ENCODE measurements around the gene ZNF555. TPM values are rescaled to one million over a fixed set of nuclear protein-coding genes. Genes with fewer than 3 reads are reported as not detected.

ZNF555 gene
- total and polyA plus RNA-seq, 2 of the 13 experiments (the other 11 are each of a cell fraction or from before 2014, with no cell fraction given), result 5.0 to 8.0 TPM

DNA sequence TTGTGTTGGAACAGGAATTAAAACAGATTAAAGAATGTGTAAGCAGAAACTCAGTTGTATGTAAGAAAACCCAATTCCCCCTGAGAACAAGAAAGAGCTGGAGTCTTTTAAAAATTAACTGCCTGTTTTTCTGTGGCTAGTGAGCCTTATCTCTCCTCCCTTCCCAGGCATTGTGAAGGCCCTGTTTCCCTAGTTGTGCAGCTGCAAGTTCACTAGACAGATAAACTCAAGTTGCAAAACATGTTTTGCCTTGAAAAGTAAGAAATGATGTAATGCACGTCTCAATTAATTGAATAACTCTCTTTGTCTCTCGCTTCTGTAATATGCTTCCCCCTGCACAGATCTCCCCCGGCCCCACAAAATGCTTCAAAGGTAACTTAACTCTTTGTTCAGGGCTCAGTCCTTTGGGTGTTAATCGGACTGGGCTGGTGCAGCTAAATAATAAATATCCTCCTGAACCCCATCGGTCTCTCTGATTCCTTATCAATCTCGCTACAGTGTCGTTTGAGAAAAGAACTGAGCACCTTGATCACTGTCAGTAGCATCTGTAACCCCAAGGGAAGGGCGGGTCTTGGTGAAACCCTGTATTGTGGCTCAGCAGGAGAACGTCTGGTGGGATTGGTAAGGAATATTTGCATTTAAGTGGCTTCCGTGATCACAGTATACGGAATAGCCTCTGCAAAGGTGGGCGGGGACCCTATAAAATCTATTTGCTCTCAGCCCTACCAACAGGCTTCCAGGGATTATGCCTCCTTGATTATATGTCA lies 24.2 kb downstream of the ZNF555 start (continued):
- TF ChIP-seq ZNF766 (CRISPR knock-in tag; IDR thresholded peaks at IDR 0.05; ENCODE audit: borderline replicate concordance) (no peak), PHF21A (CRISPR knock-in tag; IDR thresholded peaks at IDR 0.05) (0 out of 2 replicates have a peak, but pooled peaks have one; percentile 33), ZNF652 (CRISPR knock-in tag; IDR thresholded peaks at IDR 0.05; ENCODE audit: borderline replicate concordance, low read depth) (0 out of 2 replicates have a peak, but pooled peaks have one; percentile 39), ZNF781 (CRISPR knock-in tag; IDR thresholded peaks at IDR 0.05; ENCODE audit: borderline replicate concordance, not compliant biosample characterization) (peak; percentile 11), NCOA2 (CRISPR knock-in tag; IDR thresholded peaks at IDR 0.05) (peak; percentile 34; the same call in 1 of the 2 replicates), BCL6 (CRISPR knock-in tag; IDR thresholded peaks at IDR 0.05) (peak; percentile 63), SOX13 (IDR thresholded peaks at IDR 0.05) (no peak), SOX13 (CRISPR knock-in tag; conservative IDR thresholded peaks at IDR 0.05 in 1 of 2, IDR thresholded peaks at IDR 0.05 in 1 of 2) (peak in 1 of 2 experiments; percentile 46; a peak in 1 of 4 replicates), FOXP1 (IDR thresholded peaks at IDR 0.05) (no peak), FOXP1 (CRISPR knock-in tag; IDR thresholded peaks at IDR 0.05) (0 out of 2 replicates have a peak, but pooled peaks have one; percentile 24), SOX6 (IDR thresholded peaks at IDR 0.05) (no peak), SOX6 (CRISPR knock-in tag; IDR thresholded peaks at IDR 0.05) (0 out of 2 replicates have a peak, but pooled peaks have one; percentile 47), ZBTB33 (CRISPR knock-in tag; IDR thresholded peaks at IDR 0.05) (no peak), RARA (CRISPR knock-in tag; IDR thresholded peaks at IDR 0.05) (0 out of 2 replicates have a peak, but pooled peaks have one; percentile 7), ZXDC (CRISPR knock-in tag; IDR thresholded peaks at IDR 0.05) (no peak), NR2F6 (IDR thresholded peaks at IDR 0.05) (no peak), NR2F6 (CRISPR knock-in tag; IDR thresholded peaks at IDR 0.05) (0 out of 2 replicates have a peak, but pooled peaks have one; percentile 19), CEBPB (IDR thresholded peaks at IDR 0.05; ENCODE audit: borderline replicate concordance, low read depth, low read length) (0 out of 2 replicates have a peak, but pooled peaks have one; percentile 15), RXRB (CRISPR knock-in tag; IDR thresholded peaks at IDR 0.05; ENCODE audit: borderline replicate concordance) (0 out of 2 replicates have a peak, but pooled peaks have one; percentile 16), ZNF850 (CRISPR knock-in tag; conservative IDR thresholded peaks at IDR 0.05) (no peak), SMARCE1 (IDR thresholded peaks at IDR 0.05; ENCODE audit: borderline replicate concordance) (no peak), SRY (CRISPR knock-in tag; IDR thresholded peaks at IDR 0.05) (no peak), HMG20A (CRISPR knock-in tag; IDR thresholded peaks at IDR 0.05; ENCODE audit: borderline replicate concordance) (no peak), NR2F2 (IDR thresholded peaks at IDR 0.05; ENCODE audit: borderline replicate concordance, low read depth) (no peak), PAWR (CRISPR knock-in tag; IDR thresholded peaks at IDR 0.05; ENCODE audit: borderline replicate concordance) (no peak), CAMTA2 (CRISPR knock-in tag; IDR thresholded peaks at IDR 0.05; ENCODE audit: borderline replicate concordance) (no peak), SIN3A (IDR thresholded peaks at IDR 0.05; ENCODE audit: borderline replicate concordance, low read depth, low read length) (0 out of 2 replicates have a peak, but pooled peaks have one; percentile 8), ZNF670 (CRISPR knock-in tag; IDR thresholded peaks at IDR 0.05; ENCODE audit: borderline replicate concordance) (no peak), GATAD2A (CRISPR knock-in tag; IDR thresholded peaks at IDR 0.05) (peak; percentile 52; the same call in 1 of the 2 replicates)
